ENCODE results near the gene ZNF684.

DNA sequence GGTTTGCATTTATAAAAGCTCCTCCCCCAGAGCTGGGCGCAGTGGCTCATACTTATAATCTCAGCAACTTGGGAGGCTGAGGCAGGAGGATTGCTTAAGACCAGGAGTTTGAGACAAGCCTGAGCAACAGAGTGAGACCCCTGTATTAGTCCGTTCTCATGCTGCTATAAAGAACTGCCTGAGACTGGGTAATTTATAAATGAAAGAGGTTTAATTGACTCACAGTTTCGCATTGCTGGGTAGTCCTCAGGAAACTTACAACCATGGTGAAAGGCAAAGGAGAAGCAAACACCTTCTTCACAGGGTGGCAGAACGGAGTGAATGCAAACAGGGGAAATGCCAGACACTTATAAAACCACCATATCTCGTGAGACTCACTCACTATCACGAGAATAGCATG lies 52.5 kb downstream of the ZNF684 start:
- TF ChIP-seq, protein P1, sequence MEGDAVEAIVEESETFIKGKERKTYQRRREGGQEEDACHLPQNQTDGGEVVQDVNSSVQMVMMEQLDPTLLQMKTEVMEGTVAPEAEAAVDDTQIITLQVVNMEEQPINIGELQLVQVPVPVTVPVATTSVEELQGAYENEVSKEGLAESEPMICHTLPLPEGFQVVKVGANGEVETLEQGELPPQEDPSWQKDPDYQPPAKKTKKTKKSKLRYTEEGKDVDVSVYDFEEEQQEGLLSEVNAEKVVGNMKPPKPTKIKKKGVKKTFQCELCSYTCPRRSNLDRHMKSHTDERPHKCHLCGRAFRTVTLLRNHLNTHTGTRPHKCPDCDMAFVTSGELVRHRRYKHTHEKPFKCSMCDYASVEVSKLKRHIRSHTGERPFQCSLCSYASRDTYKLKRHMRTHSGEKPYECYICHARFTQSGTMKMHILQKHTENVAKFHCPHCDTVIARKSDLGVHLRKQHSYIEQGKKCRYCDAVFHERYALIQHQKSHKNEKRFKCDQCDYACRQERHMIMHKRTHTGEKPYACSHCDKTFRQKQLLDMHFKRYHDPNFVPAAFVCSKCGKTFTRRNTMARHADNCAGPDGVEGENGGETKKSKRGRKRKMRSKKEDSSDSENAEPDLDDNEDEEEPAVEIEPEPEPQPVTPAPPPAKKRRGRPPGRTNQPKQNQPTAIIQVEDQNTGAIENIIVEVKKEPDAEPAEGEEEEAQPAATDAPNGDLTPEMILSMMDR (conservative IDR thresholded peaks at IDR 0.05; ENCODE audit: low read depth in 2 of 2): no peak
- TF ChIP-seq EZH2 (IDR thresholded peaks at IDR 0.05; ENCODE audit: low read depth, unreplicated experiment) (no peak), POLR2AphosphoS5 (IDR thresholded peaks at IDR 0.05; ENCODE audit: low read depth) (no peak)
